ENCODE results near the gene TENM3. TPM values are rescaled to one million over a fixed set of nuclear protein-coding genes. Genes with fewer than 3 reads are reported as not detected.

Gene TENM3
- total and polyA plus RNA-seq, 10 of the 15 experiments (the other 5 are each of a cell fraction or from before 2014, with no cell fraction given): 0.01 to 1.7 (median 0.08) TPM; not detected in 2

DNA sequence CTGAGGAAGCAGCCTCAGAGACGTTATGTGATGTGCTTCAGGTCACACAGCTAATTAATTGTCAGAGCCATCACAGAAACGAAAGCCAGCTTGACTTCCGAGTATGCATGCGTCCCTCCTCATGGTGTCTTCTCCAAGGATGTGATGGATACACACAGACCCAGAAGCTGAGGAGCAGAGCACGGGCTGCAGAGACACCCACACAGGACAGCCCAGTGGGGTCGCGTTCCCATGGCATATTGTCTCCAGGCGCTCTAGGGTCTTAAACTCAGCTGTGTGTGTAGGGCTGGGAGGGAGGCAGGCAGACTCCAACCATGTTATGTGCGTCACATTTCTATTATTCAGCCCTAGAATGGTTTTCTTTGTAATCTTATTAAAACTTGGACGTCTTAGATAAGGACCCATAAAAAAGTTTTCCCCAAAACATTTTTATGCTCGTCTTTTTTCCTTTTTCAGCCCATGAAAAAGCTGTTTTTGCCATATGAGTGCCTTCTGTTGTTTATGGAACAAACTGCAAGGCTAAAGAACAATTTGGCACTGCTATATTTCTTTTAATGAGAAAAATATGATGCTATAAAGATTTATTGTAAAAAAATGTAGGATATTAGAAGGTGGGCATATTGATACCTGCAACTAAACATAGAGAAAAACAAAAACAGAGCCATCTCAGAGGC, 48.5 kb downstream of the TENM3 start:
- H3K4me3 ChIP-seq: no peak overlapping the region
- in situ Hi-C loops (cut with MboI) (no loop called here), intact Hi-C loops (cut with micrococcal nuclease; ENCODE audit: unreplicated experiment) (no loop called here)
- BruUV-seq (replicated peaks): no TSS peak
- H3K4me1 ChIP-seq (ENCODE audit: control insufficient read depth, insufficient read depth, low read length): no peaks in the 10 kb centered on the region
- TF ChIP-seq KAT2A (conservative IDR thresholded peaks at IDR 0.05; ENCODE audit: control insufficient read depth, low read depth, low read length) (no peak), SUZ12 (IDR thresholded peaks at IDR 0.05; ENCODE audit: unreplicated experiment) (no peak), YBX1 (IDR thresholded peaks at IDR 0.05) (no peak), MTA3 (IDR thresholded peaks at IDR 0.05; ENCODE audit: borderline replicate concordance, low read length) (no peak), CEBPB (IDR thresholded peaks at IDR 0.05; ENCODE audit: borderline replicate concordance in 1 of 2, low read depth in 2 of 2, low read length in 2 of 2) (no peak), MYC (IDR thresholded peaks at IDR 0.05; ENCODE audit: insufficient read depth, insufficient read length, insufficient replicate concordance, low read length, severe bottlenecking) (no peak), BHLHE40 (IDR thresholded peaks at IDR 0.05; ENCODE audit: borderline replicate concordance in 1 of 2, low read depth in 2 of 2, low read length in 1 of 2) (no peak), ESRRA (IDR thresholded peaks at IDR 0.05; ENCODE audit: low read length) (no peak), MTA2 (IDR thresholded peaks at IDR 0.05; ENCODE audit: low read depth) (no peak), CBX3 (IDR thresholded peaks at IDR 0.05; ENCODE audit: borderline replicate concordance, low read depth) (no peak)
- TF ChIP-seq, protein P1, sequence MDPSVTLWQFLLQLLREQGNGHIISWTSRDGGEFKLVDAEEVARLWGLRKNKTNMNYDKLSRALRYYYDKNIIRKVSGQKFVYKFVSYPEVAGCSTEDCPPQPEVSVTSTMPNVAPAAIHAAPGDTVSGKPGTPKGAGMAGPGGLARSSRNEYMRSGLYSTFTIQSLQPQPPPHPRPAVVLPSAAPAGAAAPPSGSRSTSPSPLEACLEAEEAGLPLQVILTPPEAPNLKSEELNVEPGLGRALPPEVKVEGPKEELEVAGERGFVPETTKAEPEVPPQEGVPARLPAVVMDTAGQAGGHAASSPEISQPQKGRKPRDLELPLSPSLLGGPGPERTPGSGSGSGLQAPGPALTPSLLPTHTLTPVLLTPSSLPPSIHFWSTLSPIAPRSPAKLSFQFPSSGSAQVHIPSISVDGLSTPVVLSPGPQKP (IDR thresholded peaks at IDR 0.05; ENCODE audit: low read depth, low read length): no peak
- TF ChIP-seq, protein P2, sequence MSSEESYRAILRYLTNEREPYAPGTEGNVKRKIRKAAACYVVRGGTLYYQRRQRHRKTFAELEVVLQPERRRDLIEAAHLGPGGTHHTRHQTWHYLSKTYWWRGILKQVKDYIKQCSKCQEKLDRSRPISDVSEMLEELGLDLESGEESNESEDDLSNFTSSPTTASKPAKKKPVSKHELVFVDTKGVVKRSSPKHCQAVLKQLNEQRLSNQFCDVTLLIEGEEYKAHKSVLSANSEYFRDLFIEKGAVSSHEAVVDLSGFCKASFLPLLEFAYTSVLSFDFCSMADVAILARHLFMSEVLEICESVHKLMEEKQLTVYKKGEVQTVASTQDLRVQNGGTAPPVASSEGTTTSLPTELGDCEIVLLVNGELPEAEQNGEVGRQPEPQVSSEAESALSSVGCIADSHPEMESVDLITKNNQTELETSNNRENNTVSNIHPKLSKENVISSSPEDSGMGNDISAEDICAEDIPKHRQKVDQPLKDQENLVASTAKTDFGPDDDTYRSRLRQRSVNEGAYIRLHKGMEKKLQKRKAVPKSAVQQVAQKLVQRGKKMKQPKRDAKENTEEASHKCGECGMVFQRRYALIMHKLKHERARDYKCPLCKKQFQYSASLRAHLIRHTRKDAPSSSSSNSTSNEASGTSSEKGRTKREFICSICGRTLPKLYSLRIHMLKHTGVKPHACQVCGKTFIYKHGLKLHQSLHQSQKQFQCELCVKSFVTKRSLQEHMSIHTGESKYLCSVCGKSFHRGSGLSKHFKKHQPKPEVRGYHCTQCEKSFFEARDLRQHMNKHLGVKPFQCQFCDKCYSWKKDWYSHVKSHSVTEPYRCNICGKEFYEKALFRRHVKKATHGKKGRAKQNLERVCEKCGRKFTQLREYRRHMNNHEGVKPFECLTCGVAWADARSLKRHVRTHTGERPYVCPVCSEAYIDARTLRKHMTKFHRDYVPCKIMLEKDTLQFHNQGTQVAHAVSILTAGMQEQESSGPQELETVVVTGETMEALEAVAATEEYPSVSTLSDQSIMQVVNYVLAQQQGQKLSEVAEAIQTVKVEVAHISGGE (CRISPR knock-in tag; IDR thresholded peaks at IDR 0.05): no peak
- TF ChIP-seq, protein P3, sequence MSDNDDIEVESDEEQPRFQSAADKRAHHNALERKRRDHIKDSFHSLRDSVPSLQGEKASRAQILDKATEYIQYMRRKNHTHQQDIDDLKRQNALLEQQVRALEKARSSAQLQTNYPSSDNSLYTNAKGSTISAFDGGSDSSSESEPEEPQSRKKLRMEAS (IDR thresholded peaks at IDR 0.05; ENCODE audit: low read depth, low read length): no peak
- TF ChIP-seq, protein P4, sequence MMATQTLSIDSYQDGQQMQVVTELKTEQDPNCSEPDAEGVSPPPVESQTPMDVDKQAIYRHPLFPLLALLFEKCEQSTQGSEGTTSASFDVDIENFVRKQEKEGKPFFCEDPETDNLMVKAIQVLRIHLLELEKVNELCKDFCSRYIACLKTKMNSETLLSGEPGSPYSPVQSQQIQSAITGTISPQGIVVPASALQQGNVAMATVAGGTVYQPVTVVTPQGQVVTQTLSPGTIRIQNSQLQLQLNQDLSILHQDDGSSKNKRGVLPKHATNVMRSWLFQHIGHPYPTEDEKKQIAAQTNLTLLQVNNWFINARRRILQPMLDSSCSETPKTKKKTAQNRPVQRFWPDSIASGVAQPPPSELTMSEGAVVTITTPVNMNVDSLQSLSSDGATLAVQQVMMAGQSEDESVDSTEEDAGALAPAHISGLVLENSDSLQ (IDR thresholded peaks at IDR 0.05): no peak
- TF ChIP-seq, protein P5, sequence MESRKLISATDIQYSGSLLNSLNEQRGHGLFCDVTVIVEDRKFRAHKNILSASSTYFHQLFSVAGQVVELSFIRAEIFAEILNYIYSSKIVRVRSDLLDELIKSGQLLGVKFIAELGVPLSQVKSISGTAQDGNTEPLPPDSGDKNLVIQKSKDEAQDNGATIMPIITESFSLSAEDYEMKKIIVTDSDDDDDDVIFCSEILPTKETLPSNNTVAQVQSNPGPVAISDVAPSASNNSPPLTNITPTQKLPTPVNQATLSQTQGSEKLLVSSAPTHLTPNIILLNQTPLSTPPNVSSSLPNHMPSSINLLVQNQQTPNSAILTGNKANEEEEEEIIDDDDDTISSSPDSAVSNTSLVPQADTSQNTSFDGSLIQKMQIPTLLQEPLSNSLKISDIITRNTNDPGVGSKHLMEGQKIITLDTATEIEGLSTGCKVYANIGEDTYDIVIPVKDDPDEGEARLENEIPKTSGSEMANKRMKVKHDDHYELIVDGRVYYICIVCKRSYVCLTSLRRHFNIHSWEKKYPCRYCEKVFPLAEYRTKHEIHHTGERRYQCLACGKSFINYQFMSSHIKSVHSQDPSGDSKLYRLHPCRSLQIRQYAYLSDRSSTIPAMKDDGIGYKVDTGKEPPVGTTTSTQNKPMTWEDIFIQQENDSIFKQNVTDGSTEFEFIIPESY (IDR thresholded peaks at IDR 0.05): no peak
- no peak overlapping the region for H3K4me2 ChIP-seq (ENCODE audit: control insufficient read depth, insufficient read depth)
- H4K20me1 ChIP-seq (ENCODE audit: control insufficient read depth, insufficient read depth): no peaks in the 10 kb centered on the region
- DNase-seq (ENCODE audit: low read depth, low spot score) (no peak), ATAC-seq (no peak), FAIRE-seq (no peak)
- SMC1A ChIA-PET (ENCODE audit: uncharacterized antibody, unreplicated experiment): no interaction called here
- H2AFZ ChIP-seq (ENCODE audit: control insufficient read depth, low read depth, low read length): no peak overlapping the region
- CTCF ChIA-PET: no interaction called here
- no peak overlapping the region for H3K9ac ChIP-seq (ENCODE audit: control insufficient read depth, insufficient read depth, low read length)
- H3K9me3 ChIP-seq (replicated peaks; ENCODE audit: control insufficient read depth, insufficient read depth, low read length): no peaks in the 10 kb centered on the region
- H3K79me2 ChIP-seq (ENCODE audit: control insufficient read depth, insufficient read depth, low read length): no peaks in the 10 kb centered on the region
- H3K27me3 ChIP-seq (replicated peaks in 1 of 2; ENCODE audit: control insufficient read depth in 2 of 2, insufficient read depth in 2 of 2, low read length in 1 of 2): no peaks in the 10 kb centered on the region
- no peak overlapping the region for H3K27ac ChIP-seq (ENCODE audit: control insufficient read depth, insufficient read depth)
- WGBS (ENCODE audit: insufficient coverage, insufficient replicate concordance, low lambda C conversion rate, missing lambda C conversion rate): 37% methylated on average over 11 of the region's 11 CpGs
- RAD21 ChIA-PET (ENCODE audit: unreplicated experiment): no interaction called here
- POLR2A ChIA-PET: no interaction called here
- H3K36me3 ChIP-seq (ENCODE audit: control insufficient read depth in 2 of 2, insufficient read depth in 2 of 2, low read length in 1 of 2): no peaks in the 10 kb centered on the region

All from GM12878 (cell line).